ENCODE data around the gene SUSD3.
"Not testable (repeated sequence)": the region's sequence is repeated elsewhere in the genome, so short reads cannot be mapped to it uniquely, and the experiment has no call there.

Gene SUSD3

GRCh38 chr9:93114984-93115335 is 56.5 kb downstream of the SUSD3 start:
- no peak for TF ChIP-seq CTCF (IDR thresholded peaks at IDR 0.05; ENCODE audit: low read length, missing control alignments)

GRCh38 chr9:93115486-93116071 is 57.1 kb downstream of the SUSD3 start:
- no peak for DNase-seq (ENCODE audit: low read depth)
- H3K4me3 ChIP-seq (replicated peaks; ENCODE audit: low read depth, low read length): no peak overlapping the region
- no peak for TF ChIP-seq CTCF (IDR thresholded peaks at IDR 0.05; ENCODE audit: low read length, missing control alignments)

More at GRCh38 chr9:93114984-93115335, 56.5 kb downstream of the SUSD3 start:
- no peak overlapping the region for H3K4me3 ChIP-seq (replicated peaks; ENCODE audit: low read depth, low read length)
- no peak for DNase-seq (ENCODE audit: low read depth)

GRCh38 chr9:93116072-93116961 is 57.8 kb downstream of the SUSD3 start:
- peak; percentile 65 for DNase-seq (ENCODE audit: low read depth)
- H3K4me3 ChIP-seq (replicated peaks; ENCODE audit: low read depth, low read length): no peak overlapping the region
- TF ChIP-seq CTCF (IDR thresholded peaks at IDR 0.05; ENCODE audit: low read length, missing control alignments): no peak

- not testable (repeated sequence) for DNase-seq (ENCODE audit: low read depth); H3K4me3 ChIP-seq (replicated peaks; ENCODE audit: low read depth, low read length)
These were observed 59.0 kb downstream of the SUSD3 start for GRCh38 chr9:93117521-93117920.

GRCh38 chr9:93117924-93118862 is 59.7 kb downstream of the SUSD3 start:
- no peak for DNase-seq (ENCODE audit: low read depth)
- no peak overlapping the region for H3K4me3 ChIP-seq (replicated peaks; ENCODE audit: low read depth, low read length)
- TF ChIP-seq CTCF (IDR thresholded peaks at IDR 0.05; ENCODE audit: low read length, missing control alignments): no peak

GRCh38 chr9:93118863-93119702 is 60.6 kb downstream of the SUSD3 start:
- H3K4me3 ChIP-seq (replicated peaks; ENCODE audit: low read depth, low read length): no peak overlapping the region
- no peak for DNase-seq (ENCODE audit: low read depth)

More at GRCh38 chr9:93118863-93119702, 60.6 kb downstream of the SUSD3 start:
- no peak for TF ChIP-seq CTCF (IDR thresholded peaks at IDR 0.05; ENCODE audit: low read length, missing control alignments)

Data from fibroblast of pulmonary artery (primary cell).